IMR-90 (cell line): Measurements from ENCODE around the gene TRMT2A. TPM values are rescaled to one million over a fixed set of nuclear protein-coding genes. Genes with fewer than 3 reads are reported as not detected.

Source experiments
- ATAC-seq: fragments of 200-7000 bp; cut with Tn5 transposase; 2 replicates; pipeline ENCODE4 v1.9.1; 2020; ENCODE audit warnings: low read depth, mild to moderate bottlenecking, moderate library complexity
- BruUV-seq: library from RNA; stranded (reverse); fragments of 400-500 nt; replicated peaks from 2 replicates; lab custom pipeline; 2021; lab: Mats Ljungman, UMichigan
- CTCF ChIA-PET: fragments of 300-600 bp; formaldehyde crosslinking; extraction: SDS; loops from one replicate; lab custom pipeline; 2021; ENCODE audit warnings: antibody characterized with exemption; lab: Yijun Ruan, JAX
- POLR2A ChIA-PET: fragments of 300-600 bp; sonication (Branson Sonifier 250); formaldehyde crosslinking; loops from one replicate; lab custom pipeline; 2022; ENCODE audit warnings: antibody characterized with exemption; ENCODE audit not compliant: unreplicated experiment; lab: Charles Lee
- DNase-seq: peaks from one replicate; pipeline ENCODE4 v3.0.0; 2013
- H2AFZ ChIP-seq: replicated peaks from 2 replicates; pipeline ENCODE3; 2013; ENCODE audit warnings: low read length, mild to moderate bottlenecking; ENCODE audit not compliant: poor library complexity
- H2AK5ac ChIP-seq: 2 replicates; pipeline ENCODE4 v1.6.1; 2013; ENCODE audit warnings: low read depth, low read length, inconsistent platforms
- H2AK9ac ChIP-seq: replicated peaks from 2 replicates; pipeline ENCODE3; 2013; ENCODE audit warnings: mild to moderate bottlenecking, low read depth, low read length, moderate library complexity; ENCODE audit not compliant: poor library complexity
- H2BK120ac ChIP-seq: 2 replicates; pipeline ENCODE4 v1.6.1; 2013; ENCODE audit warnings: low read depth, low read length, inconsistent platforms
- H2BK15ac ChIP-seq: 3 replicates; pipeline ENCODE4 v1.6.1; 2013; ENCODE audit warnings: low read depth, low read length, inconsistent platforms
- H2BK20ac ChIP-seq: 2 replicates; pipeline ENCODE4 v1.6.1; 2013; ENCODE audit warnings: low read depth, mild to moderate bottlenecking, inconsistent platforms, low read length, moderate library complexity
- H2BK5ac ChIP-seq: 2 replicates; pipeline ENCODE4 v1.6.1; 2013; ENCODE audit warnings: mild to moderate bottlenecking, low read depth, low read length, inconsistent platforms; ENCODE audit not compliant: poor library complexity, severe bottlenecking
- H3K14ac ChIP-seq: replicated peaks from 2 replicates; pipeline ENCODE4 v1.6.1; 2013; ENCODE audit warnings: low read depth, low read length, inconsistent platforms
- H3K18ac ChIP-seq: 2 replicates; pipeline ENCODE4 v1.6.1; 2013; ENCODE audit warnings: low read depth, low read length, control low read depth
- H3K23ac ChIP-seq: 2 replicates; pipeline ENCODE4 v1.6.1; 2013; ENCODE audit warnings: low read depth, low read length, inconsistent platforms
- H3K27ac ChIP-seq: 2 replicates; pipeline ENCODE4 v1.5.1; 2013; ENCODE audit warnings: mild to moderate bottlenecking, control low read depth, low read length; ENCODE audit not compliant: insufficient read depth
- H3K27me3 ChIP-seq: 2 replicates; pipeline ENCODE4 v1.6.1; 2013; ENCODE audit warnings: low read length; ENCODE audit not compliant: control insufficient read depth, insufficient read depth
- H3K36me3 ChIP-seq: 2 replicates; pipeline ENCODE4 v1.6.1; 2013; ENCODE audit warnings: low read length, mixed read lengths; ENCODE audit not compliant: control insufficient read depth, insufficient read depth
- H3K4ac ChIP-seq: 2 replicates; pipeline ENCODE4 v1.6.1; 2013; ENCODE audit warnings: low read depth, low read length, inconsistent platforms
- H3K4me1 ChIP-seq: 2 replicates; pipeline ENCODE4 v1.6.1; 2013; ENCODE audit warnings: low read length, mixed read lengths; ENCODE audit not compliant: control insufficient read depth, insufficient read depth
- H3K4me2 ChIP-seq: 2 replicates; pipeline ENCODE4 v1.6.1; 2013; ENCODE audit warnings: low read depth, mild to moderate bottlenecking, control low read depth, low read length, moderate library complexity
- H3K4me3 ChIP-seq: 2 replicates; pipeline ENCODE4 v1.5.1; 2013; ENCODE audit warnings: low read depth, mild to moderate bottlenecking, control low read depth, low read length, moderate library complexity; ENCODE audit not compliant: insufficient read depth
- H3K56ac ChIP-seq: 2 replicates; pipeline ENCODE4 v1.6.1; 2013; ENCODE audit warnings: low read length, inconsistent platforms; ENCODE audit not compliant: insufficient read depth; ENCODE audit errors: extremely low read depth
- H3K79me1 ChIP-seq, 2 experiments: 2 replicates each; pipeline ENCODE4 v1.6.1; 2013; ENCODE audit warnings: low read length in 2 of 2, inconsistent platforms in 1 of 2, low read depth in 1 of 2
- H3K9ac ChIP-seq: 2 replicates; pipeline ENCODE4 v1.6.1; 2013; ENCODE audit warnings: low read depth, low read length, control low read depth
- H3K9me1 ChIP-seq: 2 replicates; pipeline ENCODE4 v1.6.1; 2013; ENCODE audit warnings: low read length, inconsistent platforms; ENCODE audit not compliant: insufficient read depth
- H3K9me3 ChIP-seq: 2 replicates; pipeline ENCODE4 v1.6.1; 2013; ENCODE audit warnings: low read length; ENCODE audit not compliant: control insufficient read depth, insufficient read depth
- H4K20me1 ChIP-seq: 2 replicates; pipeline ENCODE4 v1.6.1; 2013; ENCODE audit warnings: low read length, inconsistent platforms; ENCODE audit not compliant: insufficient read depth
- H4K5ac ChIP-seq: 2 replicates; pipeline ENCODE4 v1.6.1; 2013; ENCODE audit warnings: mild to moderate bottlenecking, low read depth, low read length, control low read depth
- H4K8ac ChIP-seq, 2 experiments: 2 replicates each; pipeline ENCODE4 v1.6.1; 2013; ENCODE audit warnings: low read depth in 2 of 2, low read length in 2 of 2, control low read depth in 1 of 2, inconsistent platforms in 1 of 2
- H4K91ac ChIP-seq: 2 replicates; pipeline ENCODE4 v1.6.1; 2013; ENCODE audit warnings: low read depth, low read length, inconsistent platforms; ENCODE audit not compliant: insufficient read depth
- BHLHE40 ChIP-seq: fragments of 150-350 bp; IDR thresholded peaks from 2 replicates; pipeline ENCODE4 v1.6.1; 2016; ENCODE audit warnings: mild to moderate bottlenecking, low read depth, low read length
- CEBPB ChIP-seq: IDR thresholded peaks from 2 replicates; pipeline ENCODE4 v1.6.1; 2012; ENCODE audit warnings: low read depth, low read length, improper control_type of control experiment
- CHD1 ChIP-seq: IDR thresholded peaks from 2 replicates; pipeline ENCODE4 v1.6.1; 2012; ENCODE audit warnings: low read depth, low read length, improper control_type of control experiment
- ELK1 ChIP-seq: fragments of 150-350 bp; IDR thresholded peaks from 2 replicates; pipeline ENCODE4 v1.6.1; 2016; ENCODE audit warnings: low read depth, mild to moderate bottlenecking, low read length, moderate library complexity, borderline replicate concordance
- FOS ChIP-seq: fragments of 150-350 bp; IDR thresholded peaks from 2 replicates; pipeline ENCODE4 v1.6.1; 2016; ENCODE audit warnings: low read depth, low read length
- MAFK ChIP-seq: IDR thresholded peaks from 2 replicates; pipeline ENCODE4 v1.6.1; 2012; ENCODE audit warnings: low read depth, low read length, improper control_type of control experiment
- MAZ ChIP-seq: IDR thresholded peaks from 2 replicates; pipeline ENCODE4 v1.6.1; 2012; ENCODE audit warnings: low read depth, mild to moderate bottlenecking, low read length, improper control_type of control experiment, moderate library complexity, borderline replicate concordance
- MXI1 ChIP-seq: IDR thresholded peaks from 2 replicates; pipeline ENCODE4 v1.6.1; 2012; ENCODE audit warnings: low read depth, mild to moderate bottlenecking, low read length, moderate library complexity, borderline replicate concordance
- NFE2L2 ChIP-seq: fragments of 150-350 bp; IDR thresholded peaks from 2 replicates; pipeline ENCODE4 v1.6.1; 2016; ENCODE audit warnings: low read depth, mild to moderate bottlenecking, low read length
- POLR2A ChIP-seq: IDR thresholded peaks from 2 replicates; pipeline ENCODE4 v1.6.1; 2012; ENCODE audit warnings: mild to moderate bottlenecking, low read depth, low read length
- RAD21 ChIP-seq: IDR thresholded peaks from 2 replicates; pipeline ENCODE4 v1.6.1; 2012; ENCODE audit warnings: low read length, improper control_type of control experiment
- RCOR1 ChIP-seq: IDR thresholded peaks from 2 replicates; pipeline ENCODE4 v1.6.1; 2012; ENCODE audit warnings: mild to moderate bottlenecking, low read length, improper control_type of control experiment; ENCODE audit not compliant: insufficient replicate concordance
- RFX5 ChIP-seq: IDR thresholded peaks from 2 replicates; pipeline ENCODE4 v1.8.0; 2012; ENCODE audit warnings: low read depth, mild to moderate bottlenecking, low read length, moderate library complexity
- SMC3 ChIP-seq: fragments of 150-350 bp; IDR thresholded peaks from 2 replicates; pipeline ENCODE4 v1.6.1; 2016; ENCODE audit warnings: low read depth, mild to moderate bottlenecking, antibody characterized with exemption, low read length, moderate library complexity
- WGBS, 2 experiments: methylation state at CpG; one replicate each; pipeline versions ENCODE4 v1.1.5 to v1.1.7; 2013; ENCODE audit warnings: missing lambda C conversion rate in 2 of 2; ENCODE audit not compliant: insufficient read length in 1 of 2; ENCODE audit errors: extremely low coverage in 2 of 2; 5-methylcytosine and 5-hydroxymethylcytosine counted together
- dilution Hi-C: fragments of 300-500 bp; cut with HindIII; formaldehyde crosslinking; loops from one replicate; pipeline ENCODE4 v1.14.3; 2018; ENCODE audit warnings: low sequenced_read_pairs; ENCODE audit not compliant: unreplicated experiment
- in situ Hi-C: fragments of 300-500 bp; cut with MboI; formaldehyde crosslinking; loops from 3 replicates; pipeline ENCODE4 v1.14.3; 2019; ENCODE audit warnings: low sequenced_read_pairs, inconsistent platforms, mixed read lengths
- intact Hi-C: fragments of 100-400 bp; cut with micrococcal nuclease; formaldehyde crosslinking; loops from 2 replicates; pipeline ENCODE4 v1.10.0; 2022
- polyA plus RNA-seq, 3 experiments: library from polyadenylated mRNA; depleted of rRNA; stranded (reverse); fragments of >200 nt; gene quantifications; 2 replicates each; pipeline ENCODE4 v1.2.3, GENCODE V29; 2012; ENCODE audit warnings: low replicate concordance in 1 of 3
- total RNA-seq: library from RNA; depleted of rRNA; stranded (reverse); fragments of >200 nt; gene quantifications from 2 replicates; pipeline ENCODE4 v1.2.3, GENCODE V29; 2012
- TF ChIP-seq, protein P1 (sequence below): conservative IDR thresholded peaks from 2 replicates; pipeline ENCODE4 v1.5.1; 2012; ENCODE audit warnings: mild to moderate bottlenecking, low read depth, low read length, improper control_type of control experiment

The TRMT2A gene
- total and polyA plus RNA-seq, 2 of the 4 experiments (the other 2 are of a cell fraction): 22.0 to 39.1 TPM

DNA sequence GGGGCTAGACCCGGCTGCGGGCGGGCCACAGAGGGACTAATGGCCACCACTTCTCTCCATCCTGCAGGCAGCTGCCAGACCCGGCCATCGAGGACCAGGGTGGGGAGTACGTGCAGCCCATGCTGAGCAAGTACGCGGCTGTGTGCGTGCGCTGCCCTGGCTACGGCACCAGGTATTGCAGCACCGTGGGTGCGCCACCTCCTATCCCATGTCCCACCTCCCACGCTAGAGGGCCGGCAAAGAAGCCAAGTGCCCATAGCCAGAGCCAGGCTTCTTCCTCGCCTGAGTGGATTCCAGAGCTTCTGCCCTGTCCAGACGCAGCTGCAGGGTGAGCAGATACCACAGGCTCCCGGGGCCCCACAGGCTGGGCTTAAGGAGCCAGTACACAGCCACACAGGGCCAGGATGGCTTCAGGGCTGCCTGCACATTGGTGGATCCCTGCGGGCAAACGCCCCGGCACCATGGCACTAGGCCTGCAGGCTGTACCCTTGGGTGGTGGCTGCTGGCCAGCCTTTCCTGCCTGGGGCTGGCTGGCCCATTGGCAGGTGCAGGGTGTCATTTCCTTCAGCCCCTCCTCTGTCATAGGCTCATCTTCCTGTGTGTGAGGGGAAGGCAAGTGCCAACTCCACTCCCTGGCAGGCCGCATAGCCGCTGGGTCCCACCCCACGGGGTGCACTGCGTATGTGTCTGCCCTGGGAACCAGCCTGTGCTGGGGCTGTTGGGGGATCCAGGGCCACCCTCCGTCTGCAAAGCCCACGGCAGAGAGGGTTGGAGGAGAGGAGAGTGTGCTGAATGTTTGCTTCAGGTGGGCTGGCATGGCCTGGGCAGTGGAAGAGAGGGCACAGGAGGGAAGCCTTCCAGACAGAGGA lies 53.5 kb downstream of the TRMT2A start:
- ChIA-PET POLR2A (no interaction called here), CTCF (no interaction called here)
- intact Hi-C loops: no loop called here
- Histone ChIP-seq H3K27ac (no peak overlapping the region), H3K56ac (no peak overlapping the region), H3K18ac (no peak overlapping the region), H3K36me3 (peaks cover 32% of the 10 kb centered on the region), H2AFZ (no peak overlapping the region), H2BK5ac (no peak overlapping the region), H3K9me1 (peaks cover 6% of the 10 kb centered on the region), H4K8ac (no peak overlapping the region), H2AK9ac (no peak overlapping the region), H3K9ac (no peak overlapping the region), H2AK5ac (no peak overlapping the region), H2BK15ac (no peak overlapping the region), H2BK20ac (no peak overlapping the region), H4K20me1 (no peaks in the 10 kb centered on the region; the same call in 1 of the 2 replicates), H3K4ac (no peak overlapping the region), H3K79me1 (peaks cover 5 to 8% of the 10 kb centered on the region in 2 experiments; a peak in 1 of 4 replicates), H3K4me2 (no peak overlapping the region), H3K4me3 (no peak overlapping the region), H4K5ac (no peak overlapping the region), H3K27me3 (no peaks in the 10 kb centered on the region), H2BK120ac (no peak overlapping the region), H4K91ac (no peak overlapping the region), H3K23ac (no peak overlapping the region), H3K9me3 (no peaks in the 10 kb centered on the region), H3K14ac (no peak overlapping the region), H3K4me1 (no peaks in the 10 kb centered on the region)
- DNase-seq: no peak
- WGBS, 2 experiments: 100% methylated on average over 3 of the region's 27 CpGs; no CpG with 5 or more reads in 1 of the 2 experiments
- ATAC-seq: no peak
- in situ Hi-C loops: no loop called here
- no TSS peak for BruUV-seq
- dilution Hi-C loops: no loop called here
- TF ChIP-seq POLR2A (no peak), RAD21 (no peak), BHLHE40 (no peak), RCOR1 (no peak), SMC3 (no peak), RFX5 (no peak), MAFK (no peak), ELK1 (no peak), FOS (no peak), MXI1 (no peak), CHD1 (no peak), NFE2L2 (no peak), CEBPB (no peak), MAZ (no peak)
- TF ChIP-seq, protein P1, sequence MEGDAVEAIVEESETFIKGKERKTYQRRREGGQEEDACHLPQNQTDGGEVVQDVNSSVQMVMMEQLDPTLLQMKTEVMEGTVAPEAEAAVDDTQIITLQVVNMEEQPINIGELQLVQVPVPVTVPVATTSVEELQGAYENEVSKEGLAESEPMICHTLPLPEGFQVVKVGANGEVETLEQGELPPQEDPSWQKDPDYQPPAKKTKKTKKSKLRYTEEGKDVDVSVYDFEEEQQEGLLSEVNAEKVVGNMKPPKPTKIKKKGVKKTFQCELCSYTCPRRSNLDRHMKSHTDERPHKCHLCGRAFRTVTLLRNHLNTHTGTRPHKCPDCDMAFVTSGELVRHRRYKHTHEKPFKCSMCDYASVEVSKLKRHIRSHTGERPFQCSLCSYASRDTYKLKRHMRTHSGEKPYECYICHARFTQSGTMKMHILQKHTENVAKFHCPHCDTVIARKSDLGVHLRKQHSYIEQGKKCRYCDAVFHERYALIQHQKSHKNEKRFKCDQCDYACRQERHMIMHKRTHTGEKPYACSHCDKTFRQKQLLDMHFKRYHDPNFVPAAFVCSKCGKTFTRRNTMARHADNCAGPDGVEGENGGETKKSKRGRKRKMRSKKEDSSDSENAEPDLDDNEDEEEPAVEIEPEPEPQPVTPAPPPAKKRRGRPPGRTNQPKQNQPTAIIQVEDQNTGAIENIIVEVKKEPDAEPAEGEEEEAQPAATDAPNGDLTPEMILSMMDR: no peak
